GM23248 (cell line): ENCODE measurements around the gene TNFRSF8.

Experiments used
- EZH2 ChIP-seq: fragments of 200-600 bp; sonication (generic); IDR thresholded peaks from 2 replicates; pipeline ENCODE4 v1.6.1; 2018; ENCODE audit warnings: antibody characterized with exemption, mild to moderate bottlenecking; ENCODE audit not compliant: insufficient read depth, poor library complexity, severe bottlenecking
- EZH2phosphoT487 ChIP-seq: fragments of 200-600 bp; sonication (generic); IDR thresholded peaks from 2 replicates; pipeline ENCODE4 v1.6.1; 2018; ENCODE audit warnings: antibody characterized with exemption, moderate library complexity, mild to moderate bottlenecking, low read depth; ENCODE audit not compliant: insufficient read depth

DNA sequence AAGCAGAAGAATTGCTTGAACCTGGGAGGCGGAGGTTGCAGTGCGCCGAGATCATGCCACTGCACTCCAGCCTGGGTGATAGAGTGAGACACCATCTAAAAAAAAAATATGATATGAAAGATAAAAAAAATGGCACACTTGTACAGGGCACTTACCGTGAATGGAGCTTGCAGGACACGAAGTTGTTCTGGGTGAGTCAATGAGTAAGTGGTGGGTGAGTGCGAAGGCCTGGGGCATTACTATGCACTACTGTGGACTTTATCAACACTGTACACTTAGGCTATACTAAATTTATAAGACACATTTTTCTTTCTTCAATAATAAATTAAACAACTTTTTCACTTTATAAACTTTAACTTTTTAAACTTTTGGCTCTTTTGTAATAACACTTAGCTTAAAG is 37.0 kb downstream of the TNFRSF8 start:
- no peak for TF ChIP-seq EZH2phosphoT487
- no peak for TF ChIP-seq EZH2
